ENCODE results near the gene CGB3. TPM values are rescaled to one million over a fixed set of nuclear protein-coding genes. Genes with fewer than 3 reads are reported as not detected.

CGB3 gene
- total RNA-seq, 1 experiment from 2014 or later: 0.46 TPM

- no peak overlapping the region for H3K56ac ChIP-seq (ENCODE audit: insufficient read length, low read depth, low read length)
- peak overlapping the region in 2 of 3 experiments; percentile 61 to 81; a peak in 2 of 7 replicates for H3K27ac Mint-ChIP-seq
- DNase-seq: no peak
- H4K5ac ChIP-seq (ENCODE audit: insufficient read length, low read depth, low read length): no peak overlapping the region
- no peak overlapping the region for H4K91ac ChIP-seq (ENCODE audit: insufficient read length, low read depth, low read length)
- no CpG with 5 or more reads among the region's 9 CpGs for WGBS (ENCODE audit: extremely low coverage, insufficient read length, low lambda C conversion rate)
- H2BK20ac ChIP-seq (ENCODE audit: low read depth, low read length, poor library complexity, severe bottlenecking): no peak overlapping the region
- no peaks in the 10 kb centered on the region for H3K27me3 Mint-ChIP-seq (ENCODE audit: low read depth)
- H3K23me2 ChIP-seq (ENCODE audit: insufficient read length, low read depth, low read length, poor library complexity, severe bottlenecking): no peaks in the 10 kb centered on the region
- no peaks in the 10 kb centered on the region for H3K4me1 Mint-ChIP-seq
- no peak overlapping the region for H3K4me3 Mint-ChIP-seq
- no peak overlapping the region for H3K18ac ChIP-seq (ENCODE audit: insufficient read length, low read depth, low read length)
- H3K27me3 ChIP-seq (ENCODE audit: insufficient read depth, low read length): no peaks in the 10 kb centered on the region
- H3K79me2 ChIP-seq (ENCODE audit: insufficient read depth, low read length): no peaks in the 10 kb centered on the region
- no peak overlapping the region for H4K8ac ChIP-seq (replicated peaks; ENCODE audit: insufficient read length, low read depth, low read length)
- H3K14ac ChIP-seq (ENCODE audit: insufficient read depth, low read length): no peak overlapping the region
- H2BK15ac ChIP-seq (ENCODE audit: low read depth, low read length): no peak overlapping the region
- peaks cover 22 to 67% (median 51%) of the 10 kb centered on the region in 3 experiments for H3K36me3 Mint-ChIP-seq (ENCODE audit: insufficient read depth in 1 of 3, low read depth in 3 of 3)
- H2BK12ac ChIP-seq (ENCODE audit: insufficient read length, low read depth, low read length): no peak overlapping the region
- H3K9ac ChIP-seq (ENCODE audit: extremely low read depth, insufficient read length, low read length): no peak overlapping the region
- no peak overlapping the region for H3K4me2 ChIP-seq (ENCODE audit: insufficient read depth, insufficient read length, low read length)
- H3K4me1 ChIP-seq (ENCODE audit: insufficient read depth, low read length): no peaks in the 10 kb centered on the region
- no peaks in the 10 kb centered on the region; a peak in 1 of 5 replicates for H3K9me3 Mint-ChIP-seq
- H4K20me1 ChIP-seq (ENCODE audit: control insufficient read depth, insufficient read depth, insufficient read length): no peaks in the 10 kb centered on the region
- H2AFZ ChIP-seq (ENCODE audit: low read length): no peak overlapping the region
- H3K23ac ChIP-seq (ENCODE audit: insufficient read length, low read depth, low read length): no peak overlapping the region
- H3K4ac ChIP-seq (ENCODE audit: low read depth, low read length): no peak overlapping the region
- TF ChIP-seq CTCF (conservative IDR thresholded peaks at IDR 0.05): no peak
- no peak overlapping the region for H3T11ph ChIP-seq (ENCODE audit: low read length)
- H3K9me3 ChIP-seq (ENCODE audit: control insufficient read depth, low read depth, low read length): no peaks in the 10 kb centered on the region
- no peak overlapping the region for H2AK5ac ChIP-seq (ENCODE audit: insufficient read length, low read length)
- H3K27ac ChIP-seq (ENCODE audit: insufficient read length, low read depth, low read length): no peak overlapping the region
- no peaks in the 10 kb centered on the region for H3K79me1 ChIP-seq (ENCODE audit: insufficient read depth, low read depth, low read length, poor library complexity, severe bottlenecking)
- H2BK5ac ChIP-seq (ENCODE audit: insufficient read length, low read length): no peak overlapping the region
- no peak overlapping the region for H2BK120ac ChIP-seq (ENCODE audit: low read depth, low read length, poor library complexity, severe bottlenecking)
Observed at GRCh38 chr19:48982280-48982679, 41.9 kb downstream of the CGB3 start.
